H1 (cell line): ENCODE measurements around the gene INF2. TPM values are rescaled to one million over a fixed set of nuclear protein-coding genes. Genes with fewer than 3 reads are reported as not detected.

ENCODE experiments used
- ASH2L ChIP-seq: fragments of 200-600, 300-600 bp; sonication (generic); IDR thresholded peaks from one replicate; pipeline ENCODE4 v1.7.1; 2017; ENCODE audit warnings: low read length
- CEBPB ChIP-seq: IDR thresholded peaks from 2 replicates; pipeline ENCODE4 v1.6.1; 2012; ENCODE audit warnings: low read depth, low read length
- CHD1 ChIP-seq: IDR thresholded peaks from 2 replicates; pipeline ENCODE4 v1.6.1; 2012; ENCODE audit warnings: low read depth, low read length, improper control_type of control experiment
- CHD7 ChIP-seq: fragments of 300-600 bp; sonication (generic); IDR thresholded peaks from 2 replicates; pipeline ENCODE4 v1.7.1; 2012; ENCODE audit warnings: low read length, moderate library complexity, mild to moderate bottlenecking, inconsistent platforms; ENCODE audit not compliant: insufficient replicate concordance
- FOSL1 ChIP-seq: IDR thresholded peaks from 2 replicates; pipeline ENCODE4 v1.6.1; 2011; ENCODE audit warnings: mild to moderate bottlenecking, low read depth, low read length, moderate library complexity; ENCODE audit not compliant: insufficient read depth
- KDM5A ChIP-seq: fragments of 200-600 bp; IDR thresholded peaks from 2 replicates; pipeline ENCODE4 v1.7.1; 2012; ENCODE audit warnings: mild to moderate bottlenecking, low read length, inconsistent platforms, mixed read lengths
- RAD21 ChIP-seq, 2 experiments: IDR thresholded peaks in 1 of 2; conservative IDR thresholded peaks in 1 of 2; 2 replicates each; pipeline ENCODE4 v1.6.1; 2011; ENCODE audit warnings: low read depth in 2 of 2, low read length in 2 of 2, improper control_type of control experiment in 1 of 2, inconsistent platforms in 1 of 2, mild to moderate bottlenecking in 1 of 2, moderate library complexity in 1 of 2
- RBBP5 ChIP-seq: IDR thresholded peaks from 2 replicates; pipeline ENCODE4 v1.7.1; 2012; ENCODE audit warnings: low read depth, mild to moderate bottlenecking, inconsistent platforms, low read length, moderate library complexity, borderline replicate concordance
- SIRT6 ChIP-seq: IDR thresholded peaks from one replicate; pipeline ENCODE4 v1.7.1; 2012; ENCODE audit warnings: low read length, inconsistent platforms
- SIX5 ChIP-seq: IDR thresholded peaks from 2 replicates; pipeline ENCODE4 v1.6.1; 2011; ENCODE audit warnings: mild to moderate bottlenecking, low read depth, low read length
- TAF1 ChIP-seq: IDR thresholded peaks from 2 replicates; pipeline ENCODE4 v1.6.1; 2011; ENCODE audit warnings: mild to moderate bottlenecking, low read depth, low read length
- TCF12 ChIP-seq: IDR thresholded peaks from 2 replicates; pipeline ENCODE4 v1.6.1; 2011; ENCODE audit warnings: low read depth, mild to moderate bottlenecking, low read length
- YY1 ChIP-seq: IDR thresholded peaks from 2 replicates; pipeline ENCODE4 v1.6.1; 2011; ENCODE audit warnings: low read depth, mild to moderate bottlenecking, low read length
- ZNF274 ChIP-seq: IDR thresholded peaks from 2 replicates; pipeline ENCODE4 v1.7.0; 2012; ENCODE audit warnings: low read length, borderline replicate concordance; ENCODE audit errors: extremely low read depth
- polyA plus RNA-seq, 7 experiments: library from polyadenylated mRNA; depleted of rRNA in 3 of 7; stranded (reverse) in 5 of 7; unstranded in 2 of 7; fragments of >200 nt in 5 of 7; fragments of 200-250 nt in 2 of 7; gene quantifications; 1 replicate in 5 of 7; 2 replicates in 1 of 7; 4 replicates in 1 of 7; pipeline versions ENCODE4 v1.2.1 to v1.2.3, GENCODE V29; 2011 to 2013; ENCODE audit warnings: missing spikeins in 2 of 7, mixed read lengths in 2 of 7
- total RNA-seq: library from RNA; stranded (reverse); fragmentation: NEBNext Ultra II Directional; extraction: Animal tissue kit (Norgen Biotek cat#: 25700); gene quantifications from 2 replicates; pipeline ENCODE4 v1.2.1, GENCODE V29; 2021

Gene INF2
- total and polyA plus RNA-seq, 2 of the 8 experiments (the other 6 are each of a cell fraction or from before 2014, with no cell fraction given) = 29.1 to 59.5 TPM

- no peak for TF ChIP-seq CHD7
- TF ChIP-seq SIRT6 = no peak
- TF ChIP-seq FOSL1 = no peak
- no peak for TF ChIP-seq ASH2L
- no peak for TF ChIP-seq ZNF274
- no peak for TF ChIP-seq CHD1
- TF ChIP-seq TCF12 = no peak
- TF ChIP-seq KDM5A = no peak
- TF ChIP-seq CEBPB = no peak
- no peak for TF ChIP-seq RAD21 (IDR thresholded peaks at IDR 0.05 in 1 of 2, conservative IDR thresholded peaks at IDR 0.05 in 1 of 2; ENCODE audit: low read depth in 2 of 2, low read length in 2 of 2)
- no peak for TF ChIP-seq TAF1
- TF ChIP-seq YY1 = no peak
- no peak for TF ChIP-seq SIX5
- TF ChIP-seq RBBP5 = no peak
Measured at GRCh38 chr14:104695660-104696000, 6.2 kb downstream of the INF2 start (continued).
